GM19099 (cell line): ENCODE data around the gene MDM1.

Experiments
- POLR2A ChIP-seq: IDR thresholded peaks from 3 replicates; pipeline ENCODE4 v1.6.1; 2011; ENCODE audit warnings: low read depth; ENCODE audit not compliant: insufficient read length; ENCODE audit errors: extremely low read depth

The MDM1 gene

GRCh38 chr12:68331869-68332727, at the start of gene MDM1:
Gene MDM1, minus strand, starts transcription at chr12:68332362. Its CDS starts 117 bp downstream, at chr12:68332245.
- TF ChIP-seq POLR2A: peak; percentile 78

- TF ChIP-seq POLR2A: no peak
Measured at GRCh38 chr12:68381476-68382219, 49.5 kb upstream of the MDM1 start.

- TF ChIP-seq POLR2A: no peak
Measured at GRCh38 chr12:68378872-68379606, 46.9 kb upstream of the MDM1 start.

GRCh38 chr12:68377881-68378280, 45.7 kb upstream of the MDM1 start:
- TF ChIP-seq POLR2A: no peak

- TF ChIP-seq POLR2A: no peak
Measured at GRCh38 chr12:68376901-68377300, 44.7 kb upstream of the MDM1 start.

GRCh38 chr12:68375756-68376695, 43.9 kb upstream of the MDM1 start:
- TF ChIP-seq POLR2A: no peak

- TF ChIP-seq POLR2A: no peak
Measured at GRCh38 chr12:68374307-68374982, 42.3 kb upstream of the MDM1 start.

GRCh38 chr12:68370667-68371066, 38.5 kb upstream of the MDM1 start:
- no peak for TF ChIP-seq POLR2A

- TF ChIP-seq POLR2A: no peak
Measured at GRCh38 chr12:68370006-68370590, 37.9 kb upstream of the MDM1 start.

- no peak for TF ChIP-seq POLR2A
Measured at GRCh38 chr12:68368327-68368726, 36.2 kb upstream of the MDM1 start.

- no peak for TF ChIP-seq POLR2A
Measured at GRCh38 chr12:68367903-68368302, 35.7 kb upstream of the MDM1 start.

GRCh38 chr12:68367116-68367515, 35.0 kb upstream of the MDM1 start:
- TF ChIP-seq POLR2A: no peak
